Neural progenitor cell (in vitro differentiated cells): Measurements from ENCODE around the gene RBM10. TPM values are rescaled to one million over a fixed set of nuclear protein-coding genes. Genes with fewer than 3 reads are reported as not detected.

Experiments
- DNase-seq: peaks from one replicate; pipeline ENCODE4 v3.0.0-alpha.2; 2016; ENCODE audit warnings: low spot score
- H2AFZ ChIP-seq: fragments of 200-600 bp; sonication (generic); replicated peaks from 2 replicates; pipeline ENCODE4 v1.6.1; 2016; ENCODE audit warnings: antibody characterized with exemption
- H3F3A ChIP-seq: fragments of 200-600 bp; sonication (generic); 2 replicates; pipeline ENCODE4 v1.6.1; 2016; ENCODE audit warnings: antibody characterized with exemption, low read depth
- H3K27ac ChIP-seq: fragments of 200-600 bp; sonication (generic); 2 replicates; pipeline ENCODE4 v1.5.1; 2016; ENCODE audit warnings: mild to moderate bottlenecking
- H3K27me3 ChIP-seq: fragments of 200-600 bp; sonication (generic); 2 replicates; pipeline ENCODE4 v1.6.1; 2016; ENCODE audit warnings: mild to moderate bottlenecking, moderate library complexity
- H3K36me3 ChIP-seq: fragments of 200-600 bp; sonication (generic); 2 replicates; pipeline ENCODE4 v1.5.1; 2016
- H3K4me1 ChIP-seq: fragments of 200-600 bp; sonication (generic); 2 replicates; pipeline ENCODE4 v1.6.1; 2016; ENCODE audit warnings: mixed run types
- H3K4me2 ChIP-seq: fragments of 200-600 bp; sonication (generic); 2 replicates; pipeline ENCODE4 v1.6.1; 2016
- H3K4me3 ChIP-seq: fragments of 200-600 bp; sonication (generic); 2 replicates; pipeline ENCODE4 v1.5.1; 2016
- H3K79me2 ChIP-seq: fragments of 200-600 bp; sonication (generic); 2 replicates; pipeline ENCODE4 v1.6.1; 2016; ENCODE audit warnings: low read depth
- H3K9ac ChIP-seq: fragments of 200-600 bp; sonication (generic); 2 replicates; pipeline ENCODE4 v1.6.1; 2016
- H3K9me3 ChIP-seq: fragments of 200-600 bp; sonication (generic); 2 replicates; pipeline ENCODE4 v1.5.1; 2016; ENCODE audit warnings: low read depth
- H4K20me1 ChIP-seq: fragments of 200-600 bp; sonication (generic); 2 replicates; pipeline ENCODE4 v1.6.1; 2016; ENCODE audit warnings: low read depth
- H3K27ac Mint-ChIP-seq: 3 replicates; pipeline ENCODE4 v1.8.0; 2021; ENCODE audit warnings: mixed read lengths
- H3K27me3 Mint-ChIP-seq: 2 replicates; pipeline ENCODE4 v1.8.0; 2022; ENCODE audit warnings: low read depth, mild to moderate bottlenecking, inconsistent platforms, moderate library complexity, mixed read lengths; ENCODE audit not compliant: insufficient read depth
- H3K36me3 Mint-ChIP-seq: 3 replicates; pipeline ENCODE4 v1.8.0; 2021; ENCODE audit warnings: mixed read lengths
- H3K4me1 Mint-ChIP-seq: 3 replicates; pipeline ENCODE4 v1.8.0; 2021; ENCODE audit warnings: mixed read lengths
- H3K4me3 Mint-ChIP-seq: 3 replicates; pipeline ENCODE4 v1.8.0; 2021; ENCODE audit warnings: mild to moderate bottlenecking, moderate library complexity, mixed read lengths
- H3K9me3 Mint-ChIP-seq: 3 replicates; pipeline ENCODE4 v1.8.0; 2020; ENCODE audit warnings: mixed read lengths
- CTCF ChIP-seq: fragments of 200-600 bp; sonication (generic); IDR thresholded peaks from 2 replicates; pipeline ENCODE4 v1.5.1; 2017; ENCODE audit warnings: antibody characterized with exemption, mild to moderate bottlenecking
- EZH2 ChIP-seq: fragments of 200-600 bp; sonication (generic); IDR thresholded peaks from 2 replicates; pipeline ENCODE4 v1.6.1; 2017; ENCODE audit warnings: antibody characterized with exemption, mild to moderate bottlenecking, moderate library complexity
- EZH2phosphoT487 ChIP-seq: fragments of 200-600 bp; sonication (generic); IDR thresholded peaks from 2 replicates; pipeline ENCODE4 v1.6.1; 2017; ENCODE audit warnings: antibody characterized with exemption
- total RNA-seq: library from RNA; depleted of rRNA; stranded (reverse); fragments of >200 nt; gene quantifications from 2 replicates; pipeline ENCODE4 v1.2.3, GENCODE V29; 2015; ENCODE audit warnings: low replicate concordance

RBM10 gene
- total RNA-seq, 1 donor from 2014 or later = 26.5 TPM

DNA sequence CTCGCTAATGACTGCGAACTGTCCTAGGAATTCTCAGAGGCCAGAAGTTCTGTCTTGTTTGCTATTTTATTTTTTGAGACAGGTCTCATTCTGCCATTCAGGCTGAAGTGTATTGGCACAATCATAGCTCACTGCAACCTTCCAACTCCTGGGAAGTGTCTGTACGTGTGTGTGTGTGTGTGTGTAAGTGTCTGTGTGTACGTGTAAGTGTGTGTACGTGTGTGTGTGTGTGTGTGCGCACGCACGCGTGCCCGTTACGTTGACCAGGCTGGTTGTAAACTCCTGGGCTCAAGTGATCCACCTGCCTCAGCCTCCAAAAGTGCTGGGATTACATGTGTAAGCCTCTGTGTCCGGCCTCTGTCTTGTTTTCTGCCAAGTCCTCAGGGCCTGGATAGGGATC, 63.1 kb downstream of the RBM10 start:
- no peak overlapping the region for H3K4me3 Mint-ChIP-seq
- H3K27ac Mint-ChIP-seq = no peak overlapping the region
- peaks cover 23% of the 10 kb centered on the region for H4K20me1 ChIP-seq
- H3K9me3 Mint-ChIP-seq = no peaks in the 10 kb centered on the region
- no peak overlapping the region for H3K4me2 ChIP-seq
- H3K27me3 Mint-ChIP-seq = peaks cover 2% of the 10 kb centered on the region
- no peaks in the 10 kb centered on the region for H3K9me3 ChIP-seq
- no peaks in the 10 kb centered on the region for H3K4me1 Mint-ChIP-seq
- peaks cover 12% of the 10 kb centered on the region for H3K36me3 ChIP-seq
- no peak overlapping the region for H3K9ac ChIP-seq
- no peak overlapping the region for H3K27ac ChIP-seq
- peaks cover 54% of the 10 kb centered on the region for H3K36me3 Mint-ChIP-seq
- peaks cover 14% of the 10 kb centered on the region for H3F3A ChIP-seq
- TF ChIP-seq EZH2phosphoT487 (no peak), EZH2 (no peak), CTCF (no peak)
- H3K4me1 ChIP-seq = no peaks in the 10 kb centered on the region
- no peaks in the 10 kb centered on the region for H3K27me3 ChIP-seq
- H3K79me2 ChIP-seq = peaks cover 33% of the 10 kb centered on the region
- no peak overlapping the region for H3K4me3 ChIP-seq
- no peak for DNase-seq
- H2AFZ ChIP-seq = no peak overlapping the region

DNA sequence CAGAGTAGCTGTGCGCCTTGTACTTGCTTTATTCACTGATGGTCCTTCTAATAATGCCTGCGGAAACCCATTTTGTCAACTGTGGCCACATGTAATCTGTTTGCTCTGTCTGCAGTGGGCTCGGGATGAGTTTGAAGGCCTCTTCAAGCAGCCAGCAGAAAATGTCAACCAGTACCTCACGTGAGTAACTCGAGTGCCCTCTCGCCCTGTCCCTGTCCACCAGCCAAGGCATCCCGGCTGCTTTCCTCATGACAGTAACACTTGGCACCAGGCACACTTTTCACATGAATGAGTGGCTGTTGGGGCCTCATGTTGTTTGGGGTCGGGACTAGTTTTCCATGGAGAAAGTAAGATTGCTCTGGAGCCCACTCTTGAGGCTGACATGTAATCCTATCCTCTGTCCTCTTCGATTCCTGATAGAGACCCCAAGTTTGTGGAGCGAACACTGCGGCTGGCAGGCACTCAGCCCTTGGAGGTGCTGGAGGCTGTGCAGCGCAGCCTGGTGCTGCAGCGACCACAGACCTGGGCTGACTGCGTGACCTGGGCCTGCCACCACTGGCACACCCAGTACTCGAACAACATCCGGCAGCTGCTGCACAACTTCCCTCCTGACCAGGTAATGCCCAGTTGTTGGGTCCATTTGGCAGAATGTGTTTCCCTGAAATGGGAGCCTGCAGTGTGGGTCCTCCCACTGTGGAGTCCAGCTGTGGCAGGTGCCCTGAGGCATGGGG, 64.7 kb downstream of the RBM10 start:
- Histone ChIP-seq H3K27me3 (no peaks in the 10 kb centered on the region), H3K9me3 (no peaks in the 10 kb centered on the region), H3K79me2 (peaks cover 30% of the 10 kb centered on the region), H3K4me1 (no peaks in the 10 kb centered on the region), H2AFZ (no peak overlapping the region), H3K36me3 (peaks cover 12% of the 10 kb centered on the region), H3F3A (peaks cover 21% of the 10 kb centered on the region), H3K27ac (no peak overlapping the region), H3K4me2 (no peak overlapping the region), H3K4me3 (no peak overlapping the region), H3K9ac (no peak overlapping the region), H4K20me1 (peaks cover 15% of the 10 kb centered on the region)
- TF ChIP-seq EZH2 (no peak), CTCF (no peak), EZH2phosphoT487 (no peak)
- Mint-ChIP-seq H3K27me3 (peaks cover 2% of the 10 kb centered on the region), H3K9me3 (no peaks in the 10 kb centered on the region), H3K27ac (no peak overlapping the region), H3K36me3 (peaks cover 60% of the 10 kb centered on the region), H3K4me3 (no peak overlapping the region), H3K4me1 (no peaks in the 10 kb centered on the region)
- DNase-seq = no peak

DNA sequence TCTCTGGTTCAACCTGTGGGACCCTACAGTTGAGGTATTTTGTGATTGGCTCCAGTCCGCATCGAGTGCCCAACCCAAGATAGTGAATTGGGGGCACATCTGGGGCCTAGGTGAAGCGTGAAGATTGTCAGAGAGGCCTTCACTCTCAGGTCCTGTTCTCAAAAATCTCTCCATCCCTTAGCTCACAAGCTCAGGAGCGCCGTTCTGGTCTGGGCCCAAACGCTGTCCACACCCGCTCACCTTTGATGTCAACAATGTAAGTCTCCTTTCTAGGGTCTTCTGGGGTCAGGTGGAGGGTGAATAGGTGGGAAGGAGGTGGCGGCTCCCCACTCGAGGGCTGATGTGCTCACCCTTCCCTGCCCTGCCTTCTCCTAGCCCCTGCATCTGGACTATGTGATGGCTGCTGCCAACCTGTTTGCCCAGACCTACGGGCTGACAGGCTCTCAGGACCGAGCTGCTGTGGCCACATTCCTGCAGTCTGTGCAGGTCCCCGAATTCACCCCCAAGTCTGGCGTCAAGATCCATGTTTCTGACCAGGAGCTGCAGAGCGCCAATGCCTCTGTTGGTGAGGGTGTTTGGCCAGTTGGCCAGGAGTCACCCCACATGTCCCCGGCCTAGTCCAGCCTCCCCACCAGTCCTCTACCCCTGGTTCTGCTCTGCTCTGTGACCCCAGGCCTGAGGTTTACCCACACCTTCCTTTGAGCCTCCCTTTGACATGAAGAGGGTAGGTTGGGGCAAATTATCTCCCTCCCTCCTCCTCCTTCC, 65.8 kb downstream of the RBM10 start:
- Histone ChIP-seq H3K9me3 (no peaks in the 10 kb centered on the region), H3K36me3 (peaks cover 12% of the 10 kb centered on the region), H3K4me1 (no peaks in the 10 kb centered on the region), H2AFZ (no peak overlapping the region), H3K79me2 (peaks cover 27% of the 10 kb centered on the region), H3K27me3 (no peaks in the 10 kb centered on the region), H4K20me1 (peaks cover 13% of the 10 kb centered on the region), H3K27ac (no peak overlapping the region), H3K4me3 (no peak overlapping the region), H3F3A (peaks cover 32% of the 10 kb centered on the region), H3K4me2 (no peak overlapping the region), H3K9ac (no peak overlapping the region)
- Mint-ChIP-seq H3K4me1 (no peaks in the 10 kb centered on the region), H3K36me3 (peaks cover 61% of the 10 kb centered on the region), H3K27me3 (peaks cover 2% of the 10 kb centered on the region), H3K9me3 (no peaks in the 10 kb centered on the region), H3K27ac (no peak overlapping the region), H3K4me3 (no peak overlapping the region)
- TF ChIP-seq CTCF (no peak), EZH2 (no peak)
- DNase-seq = no peak
